Measurements from ENCODE around the gene MAB21L2.
A peak's percentile ranks its signal among the peaks of the same experiment; 100 is the strongest.

The MAB21L2 gene

GRCh38 chr4:150569384-150569987 is 12.5 kb upstream of the MAB21L2 start:
- Mint-ChIP-seq H3K36me3 (peaks cover 18% of the 10 kb centered on the region), H3K27ac (no peak overlapping the region), H3K9me3 (no peaks in the 10 kb centered on the region), H3K4me1 (peaks cover 13% of the 10 kb centered on the region), H3K4me3 (no peak overlapping the region), H3K27me3 (no peaks in the 10 kb centered on the region)

GRCh38 chr4:150569998-150570535 is 11.9 kb upstream of the MAB21L2 start:
- H3K27me3 Mint-ChIP-seq = no peaks in the 10 kb centered on the region
- H3K36me3 Mint-ChIP-seq = peaks cover 18% of the 10 kb centered on the region
- H3K9me3 Mint-ChIP-seq = no peaks in the 10 kb centered on the region
- H3K27ac Mint-ChIP-seq = no peak overlapping the region
- H3K4me3 Mint-ChIP-seq = no peak overlapping the region
- peaks cover 18% of the 10 kb centered on the region for H3K4me1 Mint-ChIP-seq

DNA sequence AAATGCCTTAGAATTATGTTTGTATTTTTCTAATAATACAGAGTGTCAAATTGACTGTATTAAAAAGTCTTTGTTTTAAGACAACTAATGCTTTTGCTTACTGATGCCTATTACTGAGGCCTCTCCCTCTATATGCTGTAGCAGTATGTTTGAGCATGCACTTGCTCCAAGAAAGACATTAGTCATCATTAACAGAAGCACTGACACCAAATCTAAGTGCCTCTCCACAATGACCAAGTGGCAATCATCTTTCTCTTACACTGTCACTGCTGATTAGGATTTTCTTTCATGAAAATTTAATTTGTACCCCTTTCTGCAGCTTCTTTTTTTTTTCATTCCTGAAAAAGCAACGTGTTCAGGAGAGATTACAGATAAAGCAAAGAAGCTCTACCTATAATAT is 11.1 kb upstream of the MAB21L2 start:
- Mint-ChIP-seq H3K36me3 (peaks cover 17% of the 10 kb centered on the region), H3K4me3 (no peak overlapping the region), H3K27ac (no peak overlapping the region), H3K27me3 (no peaks in the 10 kb centered on the region), H3K9me3 (no peaks in the 10 kb centered on the region), H3K4me1 (peaks cover 19% of the 10 kb centered on the region)

GRCh38 chr4:150572704-150573504 is 9.0 kb upstream of the MAB21L2 start:
- Mint-ChIP-seq H3K36me3 (peaks cover 9% of the 10 kb centered on the region), H3K27ac (peak overlapping the region; percentile 17), H3K9me3 (no peaks in the 10 kb centered on the region), H3K4me1 (peaks cover 19% of the 10 kb centered on the region), H3K4me3 (no peak overlapping the region), H3K27me3 (no peaks in the 10 kb centered on the region)

- peaks cover 19% of the 10 kb centered on the region for H3K4me1 Mint-ChIP-seq
- H3K27me3 Mint-ChIP-seq = no peaks in the 10 kb centered on the region
- H3K4me3 Mint-ChIP-seq = no peak overlapping the region
- peaks cover 9% of the 10 kb centered on the region for H3K36me3 Mint-ChIP-seq
- H3K27ac Mint-ChIP-seq = peak overlapping the region; percentile 62
- no peaks in the 10 kb centered on the region for H3K9me3 Mint-ChIP-seq
Observed at GRCh38 chr4:150573534-150573933, 8.4 kb upstream of the MAB21L2 start.

DNA sequence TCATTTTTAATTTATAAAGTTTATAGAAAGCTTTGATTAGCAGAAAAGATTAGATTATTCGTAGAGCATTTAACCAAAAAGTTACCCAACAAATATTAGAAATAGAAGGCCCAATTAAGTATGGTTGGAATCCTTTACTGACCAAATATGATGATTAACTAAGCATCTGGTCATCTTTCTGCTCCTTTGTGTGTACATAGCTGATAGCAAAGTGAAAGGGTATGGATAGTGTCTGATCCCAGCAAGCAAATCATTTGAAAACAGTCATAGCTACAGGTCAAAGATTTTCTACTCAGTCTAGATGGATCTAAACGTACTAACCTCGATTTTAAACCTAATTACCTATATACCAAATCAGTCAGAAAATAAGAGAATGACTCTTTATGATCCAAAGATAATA is 7.3 kb upstream of the MAB21L2 start:
- Mint-ChIP-seq H3K27me3 (no peaks in the 10 kb centered on the region), H3K9me3 (no peaks in the 10 kb centered on the region)

DNA sequence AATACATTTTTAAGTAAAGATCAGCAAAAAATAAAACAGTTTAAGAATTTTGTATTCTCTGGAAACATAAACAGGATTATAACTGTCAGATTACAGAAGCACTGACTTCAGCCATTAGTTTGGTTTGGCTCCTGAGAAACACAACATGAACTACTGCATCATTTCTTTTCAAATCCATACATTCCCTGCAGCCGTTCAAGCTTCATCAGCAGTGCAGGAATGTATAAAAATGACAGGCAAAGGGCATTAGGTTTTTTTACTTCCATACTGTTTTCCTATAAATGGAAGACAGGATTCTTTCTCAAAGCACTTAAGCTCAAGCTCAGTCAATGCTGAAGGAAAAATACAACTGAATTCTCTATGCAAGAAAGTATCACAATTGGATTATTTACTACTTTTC is 4.2 kb upstream of the MAB21L2 start:
- peaks cover 21% of the 10 kb centered on the region for H3K36me3 Mint-ChIP-seq
- peaks cover 15% of the 10 kb centered on the region for H3K4me1 Mint-ChIP-seq
- H3K27me3 Mint-ChIP-seq = no peaks in the 10 kb centered on the region
- H3K27ac Mint-ChIP-seq = no peak overlapping the region
- no peak overlapping the region for H3K4me3 Mint-ChIP-seq
- no peaks in the 10 kb centered on the region for H3K9me3 Mint-ChIP-seq

More for the DNA sequence above, 7.3 kb upstream of the MAB21L2 start:
- H3K4me1 Mint-ChIP-seq = peaks cover 19% of the 10 kb centered on the region
- peaks cover 14% of the 10 kb centered on the region for H3K36me3 Mint-ChIP-seq
- no peak overlapping the region for H3K27ac Mint-ChIP-seq
- H3K4me3 Mint-ChIP-seq = no peak overlapping the region

DNA sequence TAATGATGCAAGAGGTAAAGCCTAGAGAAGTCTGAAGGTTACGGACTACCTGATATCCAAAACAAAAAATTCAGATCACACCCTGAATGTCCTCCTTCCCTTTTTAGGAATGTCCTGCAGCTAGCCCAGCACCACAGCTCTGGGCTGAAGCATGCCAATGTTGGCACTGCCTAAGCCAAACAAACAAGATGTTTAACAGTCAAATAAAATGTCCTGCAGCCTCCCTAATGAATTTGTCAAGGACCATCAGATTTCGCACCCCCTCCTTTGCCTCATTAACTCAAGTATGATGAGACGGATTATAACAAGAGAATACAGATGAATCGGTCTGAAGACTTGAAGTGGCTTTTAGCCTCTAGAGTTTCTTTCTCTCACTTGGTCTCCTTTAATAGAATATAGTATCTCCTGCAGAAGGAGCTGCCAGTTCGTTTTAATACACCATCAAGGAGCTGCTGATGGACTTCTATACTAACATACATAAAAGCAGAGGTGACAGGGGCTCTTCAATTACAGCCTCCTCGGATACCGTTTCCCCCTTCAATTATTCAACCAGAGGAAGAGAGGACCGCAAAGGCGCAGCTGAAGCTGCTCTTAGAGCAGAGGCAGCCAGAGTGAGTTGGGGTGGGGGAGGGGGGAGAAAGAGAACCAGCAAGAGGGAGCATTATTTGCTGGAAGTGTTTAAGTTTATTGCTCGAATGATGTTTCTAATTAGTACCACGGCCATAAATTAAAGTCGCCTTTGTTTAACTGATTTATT is 3.0 kb upstream of the MAB21L2 start:
- Mint-ChIP-seq H3K4me3 (no peak overlapping the region), H3K4me1 (peaks cover 6% of the 10 kb centered on the region), H3K27me3 (no peaks in the 10 kb centered on the region), H3K27ac (no peak overlapping the region), H3K9me3 (no peaks in the 10 kb centered on the region), H3K36me3 (peaks cover 27% of the 10 kb centered on the region)

GRCh38 chr4:150579551-150580234 is 2.3 kb upstream of the MAB21L2 start:
- Mint-ChIP-seq H3K27ac (peak overlapping the region; percentile 65), H3K4me1 (peaks cover 4% of the 10 kb centered on the region), H3K36me3 (peaks cover 31% of the 10 kb centered on the region)

DNA sequence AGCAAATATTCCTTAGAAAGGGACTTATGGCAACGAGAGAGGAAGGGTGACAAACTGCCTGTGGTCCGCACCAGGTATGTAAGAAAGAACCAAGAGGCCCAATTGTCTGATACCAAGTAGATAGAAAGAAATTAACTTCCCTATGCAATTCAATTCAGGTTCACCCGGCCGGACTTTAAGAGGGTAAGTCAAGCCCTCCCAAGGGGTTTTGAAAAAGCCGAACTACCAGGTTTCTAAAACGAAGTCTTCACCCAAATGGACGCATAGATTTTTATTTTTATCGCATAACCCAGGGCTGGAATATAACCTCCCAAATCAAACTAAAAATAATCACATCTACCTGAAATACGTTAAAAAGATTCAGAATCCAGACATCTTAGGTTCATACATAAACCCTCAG is 1.6 kb upstream of the MAB21L2 start:
- H3K36me3 Mint-ChIP-seq = peaks cover 29% of the 10 kb centered on the region
- no peaks in the 10 kb centered on the region for H3K27me3 Mint-ChIP-seq
- no peak overlapping the region for H3K4me3 Mint-ChIP-seq
- H3K27ac Mint-ChIP-seq = no peak overlapping the region
- H3K9me3 Mint-ChIP-seq = no peaks in the 10 kb centered on the region
- H3K4me1 Mint-ChIP-seq = no peaks in the 10 kb centered on the region

More at GRCh38 chr4:150579551-150580234, 2.3 kb upstream of the MAB21L2 start:
- Mint-ChIP-seq H3K27me3 (no peaks in the 10 kb centered on the region), H3K4me3 (no peak overlapping the region), H3K9me3 (no peaks in the 10 kb centered on the region)

- Mint-ChIP-seq H3K9me3 (no peaks in the 10 kb centered on the region), H3K4me3 (no peak overlapping the region), H3K27ac (no peak overlapping the region), H3K4me1 (no peaks in the 10 kb centered on the region), H3K36me3 (peaks cover 32% of the 10 kb centered on the region), H3K27me3 (no peaks in the 10 kb centered on the region)
Observed at GRCh38 chr4:150581056-150581605, 820 bp upstream of the MAB21L2 start.

- Mint-ChIP-seq H3K27ac (no peak overlapping the region), H3K9me3 (no peaks in the 10 kb centered on the region), H3K36me3 (peaks cover 35% of the 10 kb centered on the region), H3K4me3 (no peak overlapping the region), H3K4me1 (no peaks in the 10 kb centered on the region), H3K27me3 (no peaks in the 10 kb centered on the region)
Observed at GRCh38 chr4:150581641-150582051, 305 bp upstream of the MAB21L2 start.

DNA sequence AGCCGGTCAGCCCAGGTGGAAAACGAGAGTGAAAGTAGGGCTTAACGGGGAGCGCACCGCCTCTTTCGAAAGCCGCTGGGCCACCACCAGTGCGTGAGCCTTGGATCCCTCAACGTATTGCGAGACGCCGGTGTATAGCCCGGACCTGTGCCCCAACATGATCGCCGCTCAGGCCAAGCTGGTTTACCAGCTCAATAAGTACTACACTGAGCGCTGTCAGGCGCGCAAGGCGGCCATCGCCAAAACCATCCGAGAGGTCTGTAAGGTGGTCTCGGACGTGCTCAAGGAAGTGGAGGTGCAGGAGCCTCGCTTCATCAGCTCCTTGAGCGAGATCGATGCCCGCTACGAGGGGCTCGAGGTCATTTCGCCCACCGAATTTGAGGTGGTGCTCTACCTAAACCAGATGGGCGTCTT is 929 bp downstream of the MAB21L2 start:
- no peak overlapping the region for H3K4me3 Mint-ChIP-seq
- no peak overlapping the region for H3K27ac Mint-ChIP-seq
- H3K4me1 Mint-ChIP-seq = no peaks in the 10 kb centered on the region
- no peaks in the 10 kb centered on the region for H3K27me3 Mint-ChIP-seq
- H3K9me3 Mint-ChIP-seq = no peaks in the 10 kb centered on the region
- H3K36me3 Mint-ChIP-seq = peaks cover 35% of the 10 kb centered on the region

GRCh38 chr4:150583287-150584110 is 1.5 kb downstream of the MAB21L2 start:
- Mint-ChIP-seq H3K9me3 (no peaks in the 10 kb centered on the region), H3K4me1 (no peaks in the 10 kb centered on the region), H3K27me3 (no peaks in the 10 kb centered on the region), H3K27ac (no peak overlapping the region), H3K4me3 (no peak overlapping the region), H3K36me3 (peaks cover 35% of the 10 kb centered on the region)
